Body of pancreas (tissue), 4 donors: ENCODE results near the gene MAPK6. TPM values are rescaled to one million over a fixed set of nuclear protein-coding genes. Genes with fewer than 3 reads are reported as not detected.

ENCODE experiments used
- ATAC-seq: fragments of 150-250 bp; one replicate; pipeline ENCODE4 v1.9.1; 2016
- DNase-seq, 4 donors: peaks; one replicate each; pipeline ENCODE4 v3.0.0-alpha.2; 2019
- H3K27ac ChIP-seq, 4 donors: fragments of 200-600 bp; sonication (generic); 1 replicate in 3 of 4; 2 replicates in 1 of 4; pipeline versions ENCODE4 v1.5.1 to v1.6.1; 2016 to 2019; ENCODE audit warnings: mild to moderate bottlenecking in 1 of 4, mixed read lengths in 1 of 4, moderate library complexity in 1 of 4
- H3K27me3 ChIP-seq, 2 donors: fragments of 200-600 bp; sonication (generic); one replicate each; pipeline ENCODE4 v1.6.0; 2016; ENCODE audit warnings: mild to moderate bottlenecking in 1 of 2
- H3K36me3 ChIP-seq, 2 donors: fragments of 200-600 bp; sonication (generic); replicated peaks in 1 of 2; 2 replicates each; pipeline ENCODE4 v1.5.1; 2016; ENCODE audit warnings: low read depth in 2 of 2; ENCODE audit not compliant: insufficient read depth in 1 of 2
- H3K4me1 ChIP-seq: fragments of 200-600 bp; sonication (generic); one replicate; pipeline ENCODE4 v1.6.0; 2016
- H3K4me3 ChIP-seq, 2 donors: fragments of 200-600 bp; sonication (generic); 1 replicate in 1 of 2; 2 replicates in 1 of 2; pipeline ENCODE4 v1.5.1; 2016 to 2019
- H3K9me3 ChIP-seq, 3 donors: fragments of 200-600 bp; sonication (generic); 1 replicate in 2 of 3; 2 replicates in 1 of 3; pipeline ENCODE4 v1.5.1; 2016
- POLR2A ChIP-seq, 3 donors: fragments of 450-650 bp; IDR thresholded peaks; one replicate each; pipeline ENCODE4 v1.6.1; 2016; ENCODE audit warnings: antibody characterized with exemption in 3 of 3, mild to moderate bottlenecking in 2 of 3
- WGBS, 2 donors: methylation state at CpG; one replicate each; pipeline ENCODE4 v1.1.5; 2017; 5-methylcytosine and 5-hydroxymethylcytosine counted together
- intact Hi-C: fragments of 100-400 bp; cut with DNase I; formaldehyde crosslinking; loops from one replicate; pipeline ENCODE4 v1.15.1; 2023
- total RNA-seq, 2 donors: library from RNA; depleted of rRNA; stranded (reverse); fragments of >200 nt; gene quantifications; one replicate each; pipeline ENCODE4 v1.1.0, GENCODE V29; 2016
- TF ChIP-seq, protein P1 (sequence below), 7 experiments: fragments of 450-650 bp in 4 of 7; fragments of 200-600 bp in 3 of 7; sonication (generic) in 3 of 7; IDR thresholded peaks; one replicate each; pipeline ENCODE4 v1.5.1; 2016 to 2019; ENCODE audit warnings: antibody characterized with exemption in 7 of 7

The MAPK6 gene
- total RNA-seq, 2 donors from 2014 or later, result 7.3 to 25.4 TPM

DNA sequence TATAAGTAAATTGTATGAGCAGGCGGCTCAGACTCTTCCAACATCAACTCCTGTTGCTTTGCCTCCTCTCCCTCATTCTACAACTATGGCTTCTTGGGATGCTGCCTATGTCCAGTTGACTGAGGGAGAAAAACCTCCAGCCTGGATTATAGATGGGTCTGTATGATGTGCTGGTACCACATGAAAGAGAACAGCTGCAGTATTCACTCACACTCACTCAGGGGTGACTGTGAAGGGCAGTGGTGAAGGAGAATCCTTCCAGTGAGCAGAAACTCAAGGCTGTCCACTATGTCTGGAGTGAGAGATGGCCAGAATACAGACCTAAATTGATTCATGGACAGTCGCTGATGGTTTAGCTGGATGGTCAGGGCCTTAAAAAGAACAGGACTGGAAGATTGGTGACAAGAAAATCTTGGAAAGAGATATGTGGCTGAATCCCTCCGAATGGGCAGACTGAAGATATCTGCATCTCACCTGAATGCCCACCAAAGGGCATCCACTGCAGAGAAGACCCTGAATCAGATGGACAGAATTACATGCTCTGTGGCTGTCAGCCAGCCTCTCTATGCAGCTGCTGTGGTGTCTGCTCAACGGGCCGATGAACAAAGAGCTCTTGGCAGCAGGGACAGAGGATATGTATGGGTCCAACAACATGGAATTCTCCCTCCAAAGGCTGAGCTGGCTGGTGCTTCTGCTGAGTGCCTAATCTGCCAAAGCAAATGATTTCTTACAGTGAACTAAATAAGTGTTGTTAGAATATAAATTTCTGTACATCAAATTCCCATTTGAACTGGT, 95.4 kb downstream of the MAPK6 start:
- Histone ChIP-seq H3K36me3 (no peaks in the 10 kb centered on the region), H3K4me1 (peaks cover 41% of the 10 kb centered on the region), H3K27me3 (no peaks in the 10 kb centered on the region), H3K27ac (peak overlapping the region in 1 of 4 donors; percentile 27), H3K9me3 (no peaks in the 10 kb centered on the region), H3K4me3 (no peak overlapping the region)
- no peak for TF ChIP-seq POLR2A (IDR thresholded peaks at IDR 0.05)
- TF ChIP-seq, protein P1, sequence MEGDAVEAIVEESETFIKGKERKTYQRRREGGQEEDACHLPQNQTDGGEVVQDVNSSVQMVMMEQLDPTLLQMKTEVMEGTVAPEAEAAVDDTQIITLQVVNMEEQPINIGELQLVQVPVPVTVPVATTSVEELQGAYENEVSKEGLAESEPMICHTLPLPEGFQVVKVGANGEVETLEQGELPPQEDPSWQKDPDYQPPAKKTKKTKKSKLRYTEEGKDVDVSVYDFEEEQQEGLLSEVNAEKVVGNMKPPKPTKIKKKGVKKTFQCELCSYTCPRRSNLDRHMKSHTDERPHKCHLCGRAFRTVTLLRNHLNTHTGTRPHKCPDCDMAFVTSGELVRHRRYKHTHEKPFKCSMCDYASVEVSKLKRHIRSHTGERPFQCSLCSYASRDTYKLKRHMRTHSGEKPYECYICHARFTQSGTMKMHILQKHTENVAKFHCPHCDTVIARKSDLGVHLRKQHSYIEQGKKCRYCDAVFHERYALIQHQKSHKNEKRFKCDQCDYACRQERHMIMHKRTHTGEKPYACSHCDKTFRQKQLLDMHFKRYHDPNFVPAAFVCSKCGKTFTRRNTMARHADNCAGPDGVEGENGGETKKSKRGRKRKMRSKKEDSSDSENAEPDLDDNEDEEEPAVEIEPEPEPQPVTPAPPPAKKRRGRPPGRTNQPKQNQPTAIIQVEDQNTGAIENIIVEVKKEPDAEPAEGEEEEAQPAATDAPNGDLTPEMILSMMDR (IDR thresholded peaks at IDR 0.05), result no peak
- intact Hi-C loops, result no loop called here
- 63 to 65% methylated on average over 5 of the region's 5 CpGs for WGBS, 2 donors
- ATAC-seq (no peak), DNase-seq (no peak)

DNA sequence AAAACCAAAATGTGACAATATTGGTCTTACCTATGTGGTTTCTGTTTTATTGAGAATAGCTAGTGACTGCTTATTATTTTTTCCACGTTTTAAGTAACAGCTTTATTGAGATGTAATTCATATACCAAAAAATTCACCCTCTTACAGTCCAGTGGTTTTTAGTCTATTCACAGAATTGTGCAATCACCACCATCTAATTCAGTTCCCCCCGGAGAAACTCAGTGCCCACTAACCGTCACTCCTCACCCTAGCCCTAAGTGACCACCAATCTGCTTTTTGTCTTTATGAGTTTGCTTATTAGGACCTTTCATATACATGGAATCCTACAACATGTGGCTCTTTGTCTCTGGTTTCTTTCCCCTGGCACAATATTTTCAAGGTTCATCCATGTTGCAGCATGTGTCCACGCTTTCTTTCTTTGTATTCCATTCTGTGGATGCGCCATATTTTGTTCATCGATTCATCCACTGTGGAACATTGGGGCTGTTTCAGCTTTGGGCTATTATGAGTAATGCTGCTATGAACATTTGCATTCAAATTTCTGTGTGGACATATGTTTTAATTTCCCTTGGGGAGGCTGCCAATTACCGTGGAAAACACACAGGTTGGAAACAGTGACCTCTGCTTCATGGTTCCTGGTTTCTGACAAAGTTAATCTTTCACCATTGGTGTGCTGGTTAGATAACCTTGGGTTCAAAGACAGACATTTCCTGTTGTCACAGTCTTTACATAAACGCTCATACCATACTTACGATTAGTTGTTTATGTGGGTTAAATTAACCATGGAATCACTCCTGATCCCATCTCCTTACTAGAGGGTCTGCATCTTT, 96.8 kb downstream of the MAPK6 start:
- Histone ChIP-seq H3K36me3 (no peaks in the 10 kb centered on the region), H3K4me1 (peaks cover 41% of the 10 kb centered on the region), H3K27me3 (no peaks in the 10 kb centered on the region), H3K4me3 (no peak overlapping the region), H3K9me3 (no peaks in the 10 kb centered on the region), H3K27ac (peak overlapping the region; percentile 53 to 85 (median 74))
- TF ChIP-seq, protein P1 (IDR thresholded peaks at IDR 0.05), result no peak
- TF ChIP-seq POLR2A (IDR thresholded peaks at IDR 0.05), result no peak
- DNase-seq (peak; percentile 51 to 79 (median 63)), ATAC-seq (peak; percentile 89)
- 42% methylated on average over 9 of the region's 9 CpGs for WGBS, 2 donors
- intact Hi-C loops, result no loop called here

Other genes with a start within 250 kb of the MAPK6 start
- gene TMOD3, start 189.6 kb upstream of the MAPK6 start, total RNA-seq, result 10 to 100 TPM in 1 of 2 donors, 1 to 10 TPM in 1; 9.2 to 11.2 TPM
- gene LEO1, start 47.4 kb upstream of the MAPK6 start, total RNA-seq, result 1 to 10 TPM; 5.7 to 9.9 TPM
- gene BCL2L10, start 93.6 kb downstream of the MAPK6 start, total RNA-seq, result 1 to 10 TPM; 1.0 to 9.6 TPM
- 10 to 100 TPM; 15.8 to 25.2 TPM for gene GNB5, start 172.2 kb downstream of the MAPK6 start, total RNA-seq